Activated B cell treated with CpG ODN at 0.5 μM for 24 hours (primary cell): ENCODE measurements around the gene KCNK5. TPM values are rescaled to one million over a fixed set of nuclear protein-coding genes. Genes with fewer than 3 reads are reported as not detected.

Experiments
- ATAC-seq: fragments of 200-7000 bp; cut with Tn5 transposase; one replicate; pipeline ENCODE4 v1.10.0; 2021; ENCODE audit warnings: low read depth, mild to moderate bottlenecking, moderate library complexity
- CTCF ChIA-PET: fragments of 350-600 bp; sonication (Branson Sonifier 250); formaldehyde crosslinking; loops from one replicate; lab custom pipeline; 2021; ENCODE audit warnings: antibody characterized with exemption; lab: Charles Lee
- POLR2A ChIA-PET: fragments of 350-600 bp; sonication (Branson Sonifier 250); formaldehyde crosslinking; loops from one replicate; lab custom pipeline; 2021; ENCODE audit warnings: antibody characterized with exemption; lab: Charles Lee
- DNase-seq: peaks from one replicate; pipeline ENCODE4 v3.0.0; 2022
- H3K27ac Mint-ChIP-seq: one replicate; pipeline ENCODE4 v1.8.0; 2020; ENCODE audit warnings: mixed read lengths
- H3K27me3 Mint-ChIP-seq: one replicate; pipeline ENCODE4 v1.8.0; 2021; ENCODE audit warnings: mixed read lengths
- H3K36me3 Mint-ChIP-seq: one replicate; pipeline ENCODE4 v1.8.0; 2021; ENCODE audit warnings: low read depth, mixed read lengths
- H3K4me1 Mint-ChIP-seq: one replicate; pipeline ENCODE4 v1.8.0; 2021; ENCODE audit warnings: mixed read lengths
- H3K4me3 Mint-ChIP-seq: one replicate; pipeline ENCODE4 v1.8.0; 2020; ENCODE audit warnings: mild to moderate bottlenecking, mixed read lengths
- H3K9me3 Mint-ChIP-seq: one replicate; pipeline ENCODE4 v1.8.0; 2020; ENCODE audit warnings: mixed read lengths
- CTCF ChIP-seq: fragments of 200-600 bp; IDR thresholded peaks from one replicate; pipeline ENCODE4 v1.8.0; 2022; ENCODE audit warnings: antibody characterized with exemption, mild to moderate bottlenecking
- intact Hi-C: fragments of 100-400 bp; cut with micrococcal nuclease; formaldehyde crosslinking; loops from one replicate; pipeline ENCODE4 v1.15.1; 2024
- total RNA-seq: library from RNA; stranded (reverse); gene quantifications from 2 replicates; pipeline ENCODE4 v1.2.3, GENCODE V29; 2022

The KCNK5 gene
- total RNA-seq, 1 donor from 2014 or later = not detected

- DNase-seq (no peak), ATAC-seq (no peak)
- no peak overlapping the region for H3K27ac Mint-ChIP-seq
- POLR2A ChIA-PET = no interaction called here
- H3K9me3 Mint-ChIP-seq = no peaks in the 10 kb centered on the region
- intact Hi-C loops = no loop called here
- H3K27me3 Mint-ChIP-seq = peaks cover 22% of the 10 kb centered on the region
- peaks cover 28% of the 10 kb centered on the region for H3K4me1 Mint-ChIP-seq
- no peak for TF ChIP-seq CTCF
- H3K4me3 Mint-ChIP-seq = no peak overlapping the region
- CTCF ChIA-PET = no interaction called here
- no peaks in the 10 kb centered on the region for H3K36me3 Mint-ChIP-seq
These were observed 34.8 kb downstream of the KCNK5 start for GRCh38 chr6:39194466-39194865.

GRCh38 chr6:39193201-39193791, 36.0 kb downstream of the KCNK5 start:
- H3K27ac Mint-ChIP-seq = no peak overlapping the region
- H3K36me3 Mint-ChIP-seq = no peaks in the 10 kb centered on the region
- intact Hi-C loops = no loop called here
- DNase-seq (no peak), ATAC-seq (no peak)
- POLR2A ChIA-PET = no interaction called here
- no peaks in the 10 kb centered on the region for H3K9me3 Mint-ChIP-seq
- H3K27me3 Mint-ChIP-seq = peaks cover 30% of the 10 kb centered on the region
- CTCF ChIA-PET = no interaction called here
- H3K4me3 Mint-ChIP-seq = no peak overlapping the region
- H3K4me1 Mint-ChIP-seq = peaks cover 20% of the 10 kb centered on the region
- no peak for TF ChIP-seq CTCF

GRCh38 chr6:39192736-39193135, 36.5 kb downstream of the KCNK5 start:
- Mint-ChIP-seq H3K4me1 (peaks cover 14% of the 10 kb centered on the region), H3K36me3 (no peaks in the 10 kb centered on the region), H3K4me3 (no peak overlapping the region), H3K27ac (no peak overlapping the region), H3K27me3 (peaks cover 31% of the 10 kb centered on the region), H3K9me3 (no peaks in the 10 kb centered on the region)
- TF ChIP-seq CTCF = no peak
- ChIA-PET CTCF (no interaction called here), POLR2A (interaction anchor here (0.6 kb wide), 1 partner anchor 19 kb away, joined by 3 read pairs; no protein-coding TSS in a partner anchor)
- ATAC-seq (no peak), DNase-seq (no peak)
- intact Hi-C loops = no loop called here

- ChIA-PET CTCF (no interaction called here), POLR2A (no interaction called here)
- DNase-seq = no peak
These were observed 37.9 kb downstream of the KCNK5 start for GRCh38 chr6:39191236-39191930.

More at GRCh38 chr6:39191236-39191930, 37.9 kb downstream of the KCNK5 start:
- H3K27me3 Mint-ChIP-seq = peaks cover 32% of the 10 kb centered on the region
- no peak overlapping the region for H3K27ac Mint-ChIP-seq
- no peak for TF ChIP-seq CTCF
- peaks cover under 1% of the 10 kb centered on the region for H3K4me1 Mint-ChIP-seq
- no peak for ATAC-seq
- intact Hi-C loops = no loop called here
- no peaks in the 10 kb centered on the region for H3K36me3 Mint-ChIP-seq
- no peak overlapping the region for H3K4me3 Mint-ChIP-seq
- H3K9me3 Mint-ChIP-seq = no peaks in the 10 kb centered on the region
